ENCODE results near the gene GEN1.

DNA sequence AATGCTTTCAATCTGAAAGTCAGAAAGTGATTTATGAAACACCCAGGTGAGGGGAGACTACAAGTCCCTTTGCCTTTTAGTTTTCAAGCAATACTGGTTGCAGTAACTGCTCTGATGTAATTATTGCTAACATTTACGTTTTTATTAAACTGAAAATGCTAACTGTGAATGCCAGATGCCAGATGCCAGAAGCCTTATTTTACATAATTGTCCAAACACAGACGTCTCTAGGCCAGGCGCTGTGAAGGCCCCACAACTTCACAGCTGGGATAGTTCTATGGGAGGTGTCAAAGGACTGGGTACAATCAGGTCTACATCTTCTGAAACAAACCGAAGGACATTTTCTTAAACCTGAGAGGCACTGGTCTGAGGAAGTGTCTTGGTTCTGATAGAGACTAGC, 34.8 kb downstream of the GEN1 start:
- TF ChIP-seq, protein P1, sequence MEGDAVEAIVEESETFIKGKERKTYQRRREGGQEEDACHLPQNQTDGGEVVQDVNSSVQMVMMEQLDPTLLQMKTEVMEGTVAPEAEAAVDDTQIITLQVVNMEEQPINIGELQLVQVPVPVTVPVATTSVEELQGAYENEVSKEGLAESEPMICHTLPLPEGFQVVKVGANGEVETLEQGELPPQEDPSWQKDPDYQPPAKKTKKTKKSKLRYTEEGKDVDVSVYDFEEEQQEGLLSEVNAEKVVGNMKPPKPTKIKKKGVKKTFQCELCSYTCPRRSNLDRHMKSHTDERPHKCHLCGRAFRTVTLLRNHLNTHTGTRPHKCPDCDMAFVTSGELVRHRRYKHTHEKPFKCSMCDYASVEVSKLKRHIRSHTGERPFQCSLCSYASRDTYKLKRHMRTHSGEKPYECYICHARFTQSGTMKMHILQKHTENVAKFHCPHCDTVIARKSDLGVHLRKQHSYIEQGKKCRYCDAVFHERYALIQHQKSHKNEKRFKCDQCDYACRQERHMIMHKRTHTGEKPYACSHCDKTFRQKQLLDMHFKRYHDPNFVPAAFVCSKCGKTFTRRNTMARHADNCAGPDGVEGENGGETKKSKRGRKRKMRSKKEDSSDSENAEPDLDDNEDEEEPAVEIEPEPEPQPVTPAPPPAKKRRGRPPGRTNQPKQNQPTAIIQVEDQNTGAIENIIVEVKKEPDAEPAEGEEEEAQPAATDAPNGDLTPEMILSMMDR (IDR thresholded peaks at IDR 0.05; ENCODE audit: borderline replicate concordance, extremely low read depth, low read length, poor library complexity, severe bottlenecking), result no peak
- no peak for TF ChIP-seq EZH2 (IDR thresholded peaks at IDR 0.05; ENCODE audit: borderline replicate concordance, low read depth, low read length, severe bottlenecking)

Data from DND-41 (cell line).